Activated T-helper 2 cell treated with anti-CD3 and anti-CD28 coated beads, Interferon-gamma antibody, Interleukin-2, Interleukin-4, amounts not matched to agents 10 μg/mL and 5 μg/mL and 100 μg/mL, durations not matched to agents 14 hours and 24 hours and 36 hours (primary cell): ENCODE data around the gene FAM111A. TPM values are rescaled to one million over a fixed set of nuclear protein-coding genes. Genes with fewer than 3 reads are reported as not detected.
A peak's percentile ranks its signal among the peaks of the same experiment; 100 is the strongest.

Experiments
- DNase-seq: peaks from one replicate; pipeline ENCODE4 v3.0.0; 2021; ENCODE audit warnings: low spot score
- H3K27ac Mint-ChIP-seq: one replicate; pipeline ENCODE4 v1.8.0; 2021; ENCODE audit warnings: mixed read lengths
- H3K27me3 Mint-ChIP-seq: one replicate; pipeline ENCODE4 v1.8.0; 2021; ENCODE audit warnings: low read depth, mixed read lengths
- H3K36me3 Mint-ChIP-seq: one replicate; pipeline ENCODE4 v1.8.0; 2021; ENCODE audit warnings: low read depth, mixed read lengths
- H3K4me1 Mint-ChIP-seq: one replicate; pipeline ENCODE4 v1.8.0; 2021; ENCODE audit warnings: low read depth, mixed read lengths
- H3K4me3 Mint-ChIP-seq: one replicate; pipeline ENCODE4 v1.8.0; 2021; ENCODE audit warnings: low read depth, mild to moderate bottlenecking, moderate library complexity, mixed read lengths
- H3K9me3 Mint-ChIP-seq: one replicate; pipeline ENCODE4 v1.8.0; 2021; ENCODE audit warnings: mixed read lengths
- intact Hi-C: fragments of 100-400 bp; cut with micrococcal nuclease; formaldehyde crosslinking; loops from one replicate; pipeline ENCODE4 v1.15.1; 2023
- total RNA-seq: library from RNA; stranded (reverse); gene quantifications from 2 replicates; pipeline ENCODE4 v1.2.3, GENCODE V29; 2022

Gene FAM111A
- total RNA-seq, 1 donor from 2014 or later = 69.1 TPM

GRCh38 chr11:59151761-59152160, 9.1 kb downstream of the FAM111A start:
- Mint-ChIP-seq H3K27me3 (no peaks in the 10 kb centered on the region), H3K4me3 (no peak overlapping the region)
- intact Hi-C loops = loop anchor here (1.0 to 10.0 kb wide), 2 partner anchors 7 to 197 kb away; no protein-coding TSS in a partner anchor

GRCh38 chr11:59152312-59152951, 9.8 kb downstream of the FAM111A start:
- Mint-ChIP-seq H3K9me3 (no peaks in the 10 kb centered on the region), H3K27me3 (no peaks in the 10 kb centered on the region), H3K4me1 (peaks cover 49% of the 10 kb centered on the region), H3K4me3 (peak overlapping the region; percentile 49), H3K36me3 (peaks cover 66% of the 10 kb centered on the region), H3K27ac (peak overlapping the region; percentile 67)
- DNase-seq = no peak
- intact Hi-C loops = loop anchor here (1.0 to 10.0 kb wide), 2 partner anchors 8 to 198 kb away; no protein-coding TSS in a partner anchor

More at GRCh38 chr11:59151761-59152160, 9.1 kb downstream of the FAM111A start:
- Mint-ChIP-seq H3K4me1 (peaks cover 54% of the 10 kb centered on the region), H3K9me3 (no peaks in the 10 kb centered on the region), H3K36me3 (peaks cover 73% of the 10 kb centered on the region), H3K27ac (peak overlapping the region; percentile 67)
- DNase-seq = no peak

- Mint-ChIP-seq H3K36me3 (peaks cover 44% of the 10 kb centered on the region), H3K4me3 (no peak overlapping the region), H3K27me3 (no peaks in the 10 kb centered on the region), H3K4me1 (peaks cover 36% of the 10 kb centered on the region), H3K9me3 (no peaks in the 10 kb centered on the region), H3K27ac (no peak overlapping the region)
- intact Hi-C loops = loop anchor here (10.0 kb wide), 1 partner anchor 200 kb away; no protein-coding TSS in a partner anchor
- no peak for DNase-seq
Observed at GRCh38 chr11:59154610-59155009, 12.0 kb downstream of the FAM111A start.

- no peak for DNase-seq
- no peak overlapping the region for H3K27ac Mint-ChIP-seq
- intact Hi-C loops = loop anchor here (10.0 kb wide), 1 partner anchor 203 kb away; no protein-coding TSS in a partner anchor
Observed at GRCh38 chr11:59157433-59157832, 14.8 kb downstream of the FAM111A start.

GRCh38 chr11:59158206-59159068, 15.8 kb downstream of the FAM111A start:
- intact Hi-C loops = loop anchor here (1.0 to 10.0 kb wide), 4 partner anchors 16 to 204 kb away; partner anchors contain the start of gene FAM111A
- DNase-seq = peak; percentile 47
- Mint-ChIP-seq H3K27ac (no peak overlapping the region), H3K4me3 (no peak overlapping the region), H3K9me3 (no peaks in the 10 kb centered on the region), H3K4me1 (peaks cover 13% of the 10 kb centered on the region), H3K36me3 (peaks cover 13% of the 10 kb centered on the region), H3K27me3 (peaks cover 8% of the 10 kb centered on the region)

More at GRCh38 chr11:59157433-59157832, 14.8 kb downstream of the FAM111A start:
- H3K4me1 Mint-ChIP-seq = peaks cover 18% of the 10 kb centered on the region
- peaks cover 6% of the 10 kb centered on the region for H3K27me3 Mint-ChIP-seq
- H3K9me3 Mint-ChIP-seq = no peaks in the 10 kb centered on the region
- H3K4me3 Mint-ChIP-seq = no peak overlapping the region
- peaks cover 22% of the 10 kb centered on the region for H3K36me3 Mint-ChIP-seq

- H3K4me1 Mint-ChIP-seq = peaks cover 1% of the 10 kb centered on the region
- H3K27me3 Mint-ChIP-seq = peaks cover 30% of the 10 kb centered on the region
- no peak overlapping the region for H3K27ac Mint-ChIP-seq
- H3K36me3 Mint-ChIP-seq = no peaks in the 10 kb centered on the region
- H3K9me3 Mint-ChIP-seq = no peaks in the 10 kb centered on the region
- intact Hi-C loops = no loop called here
- no peak overlapping the region for H3K4me3 Mint-ChIP-seq
- no peak for DNase-seq
Observed at GRCh38 chr11:59164028-59164427, 21.4 kb downstream of the FAM111A start.

- Mint-ChIP-seq H3K4me3 (peak within 1 kb of the TSS; percentile 82), H3K4me1 (peaks cover 11% of the 10 kb centered on the region), H3K27ac (no peak within 1 kb of the TSS), H3K9me3 (no peaks in the 10 kb centered on the region), H3K27me3 (peaks cover 47% of the 10 kb centered on the region), H3K36me3 (no peaks in the 10 kb centered on the region)
- DNase-seq = peak; percentile 82
- intact Hi-C loops = loop anchor here (1.0 kb wide), 4 partner anchors 15 to 259 kb away; no protein-coding TSS in a partner anchor
Observed at GRCh38 chr11:59171508-59172322, 29.1 kb downstream of the FAM111A start, which contains the start of gene DTX4. TSS of gene DTX4 (plus strand) at chr11:59172132. CDS start at chr11:59172596, 464 bp downstream.

GRCh38 chr11:59172345-59173079, 29.9 kb downstream of the FAM111A start:
- intact Hi-C loops = no loop called here

GRCh38 chr11:59173080-59173963, 30.7 kb downstream of the FAM111A start:
- Mint-ChIP-seq H3K27me3 (peaks cover 51% of the 10 kb centered on the region), H3K4me1 (peaks cover 11% of the 10 kb centered on the region), H3K9me3 (no peaks in the 10 kb centered on the region), H3K4me3 (peak overlapping the region; percentile 82), H3K36me3 (no peaks in the 10 kb centered on the region), H3K27ac (no peak overlapping the region)
- intact Hi-C loops = no loop called here
- no peak for DNase-seq

More at GRCh38 chr11:59172345-59173079, 29.9 kb downstream of the FAM111A start:
- Mint-ChIP-seq H3K27me3 (peaks cover 49% of the 10 kb centered on the region), H3K4me3 (peak overlapping the region; percentile 82), H3K27ac (no peak overlapping the region), H3K36me3 (no peaks in the 10 kb centered on the region), H3K9me3 (no peaks in the 10 kb centered on the region), H3K4me1 (peaks cover 11% of the 10 kb centered on the region)
- no peak for DNase-seq

GRCh38 chr11:59173964-59174663, 31.5 kb downstream of the FAM111A start:
- Mint-ChIP-seq H3K4me3 (no peak overlapping the region), H3K27ac (no peak overlapping the region), H3K9me3 (no peaks in the 10 kb centered on the region), H3K36me3 (no peaks in the 10 kb centered on the region), H3K27me3 (peaks cover 54% of the 10 kb centered on the region), H3K4me1 (peaks cover 11% of the 10 kb centered on the region)
- intact Hi-C loops = no loop called here
- DNase-seq = no peak
